SK-N-MC (cell line): Measurements from ENCODE around the gene ANGEL1.

Experiments used
- EZH2 ChIP-seq: fragments of 200-600 bp; sonication (generic); IDR thresholded peaks from one replicate; pipeline ENCODE4 v1.6.1; 2017; ENCODE audit warnings: antibody characterized with exemption
- POLR2AphosphoS5 ChIP-seq: IDR thresholded peaks from 2 replicates; pipeline ENCODE4 v1.6.1; 2012; ENCODE audit warnings: mild to moderate bottlenecking, low read depth, low read length, borderline replicate concordance

- TF ChIP-seq POLR2AphosphoS5 (no peak), EZH2 (no peak)
Measured at GRCh38 chr14:76786601-76787000, 26.1 kb downstream of the ANGEL1 start.
